ENCODE measurements around the gene TOP3B. TPM values are rescaled to one million over a fixed set of nuclear protein-coding genes. Genes with fewer than 3 reads are reported as not detected.

The TOP3B gene
- total RNA-seq, 1 experiment from 2014 or later: 42.4 TPM

DNA sequence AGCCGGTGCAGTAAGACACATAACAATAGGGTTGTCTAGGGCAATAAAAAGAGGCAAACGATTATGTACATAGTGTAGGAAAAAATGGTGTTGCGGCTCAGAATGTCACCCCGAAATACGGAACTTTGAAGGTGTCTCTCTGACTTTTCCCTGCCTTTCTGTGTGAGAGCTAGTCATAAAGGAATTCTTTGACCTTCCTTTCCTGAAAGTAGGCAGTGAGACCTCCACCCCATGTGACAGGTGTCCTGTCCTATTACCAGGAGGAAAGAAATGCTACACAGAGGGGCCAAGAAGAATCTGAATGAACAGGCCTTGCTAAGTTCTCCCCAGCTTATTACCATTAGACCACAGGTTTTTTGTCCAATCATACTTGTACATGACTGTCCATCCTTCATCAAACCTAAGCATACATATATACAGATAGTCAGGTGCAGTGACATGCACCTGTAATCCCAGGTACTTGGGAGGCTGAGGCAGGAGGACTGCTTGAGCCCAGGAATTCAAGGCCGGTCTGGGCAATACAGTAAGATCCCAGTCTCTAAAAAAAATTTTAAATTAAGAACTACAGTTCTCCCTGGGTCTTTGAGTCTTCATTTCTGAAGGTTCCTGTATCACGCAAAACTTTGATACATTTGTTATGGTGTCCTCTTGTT, 16.1 kb upstream of the TOP3B start:
- H2AFZ ChIP-seq (ENCODE audit: low read length): no peak overlapping the region
- no peaks in the 10 kb centered on the region for H4K20me1 ChIP-seq (ENCODE audit: low read length)
- no peaks in the 10 kb centered on the region for H3K9me2 ChIP-seq (replicated peaks; ENCODE audit: low read length)
- H3K79me2 ChIP-seq (ENCODE audit: low read length): no peaks in the 10 kb centered on the region
- intact Hi-C loops (cut with micrococcal nuclease): no loop called here
- H3K36me3 ChIP-seq (ENCODE audit: low read depth, low read length): no peaks in the 10 kb centered on the region
- H3K4me1 ChIP-seq (ENCODE audit: insufficient read depth, low read length): no peaks in the 10 kb centered on the region
- no peak overlapping the region for H3K9ac ChIP-seq (ENCODE audit: low read length)
- POLR2A ChIA-PET (ENCODE audit: unreplicated experiment): no interaction called here
- H3K4me2 ChIP-seq (ENCODE audit: low read length): no peak overlapping the region
- ATAC-seq (no peak), DNase-seq (no peak)
- H3K9me3 ChIP-seq (ENCODE audit: low read length): no peaks in the 10 kb centered on the region
- H3F3A ChIP-seq (ENCODE audit: low read length, unreplicated experiment): no peaks in the 10 kb centered on the region
- H3K27me3 ChIP-seq (ENCODE audit: low read length): peaks cover 37% of the 10 kb centered on the region
- BruUV-seq (replicated peaks): no TSS peak
- H3K4me3 ChIP-seq (ENCODE audit: low read length): no peak overlapping the region
- TF ChIP-seq, protein P1, sequence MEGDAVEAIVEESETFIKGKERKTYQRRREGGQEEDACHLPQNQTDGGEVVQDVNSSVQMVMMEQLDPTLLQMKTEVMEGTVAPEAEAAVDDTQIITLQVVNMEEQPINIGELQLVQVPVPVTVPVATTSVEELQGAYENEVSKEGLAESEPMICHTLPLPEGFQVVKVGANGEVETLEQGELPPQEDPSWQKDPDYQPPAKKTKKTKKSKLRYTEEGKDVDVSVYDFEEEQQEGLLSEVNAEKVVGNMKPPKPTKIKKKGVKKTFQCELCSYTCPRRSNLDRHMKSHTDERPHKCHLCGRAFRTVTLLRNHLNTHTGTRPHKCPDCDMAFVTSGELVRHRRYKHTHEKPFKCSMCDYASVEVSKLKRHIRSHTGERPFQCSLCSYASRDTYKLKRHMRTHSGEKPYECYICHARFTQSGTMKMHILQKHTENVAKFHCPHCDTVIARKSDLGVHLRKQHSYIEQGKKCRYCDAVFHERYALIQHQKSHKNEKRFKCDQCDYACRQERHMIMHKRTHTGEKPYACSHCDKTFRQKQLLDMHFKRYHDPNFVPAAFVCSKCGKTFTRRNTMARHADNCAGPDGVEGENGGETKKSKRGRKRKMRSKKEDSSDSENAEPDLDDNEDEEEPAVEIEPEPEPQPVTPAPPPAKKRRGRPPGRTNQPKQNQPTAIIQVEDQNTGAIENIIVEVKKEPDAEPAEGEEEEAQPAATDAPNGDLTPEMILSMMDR (conservative IDR thresholded peaks at IDR 0.05; ENCODE audit: low read depth, low read length): no peak
- TF ChIP-seq EZH2phosphoT487 (IDR thresholded peaks at IDR 0.05; ENCODE audit: borderline replicate concordance, low read length): no peak
- TF ChIP-seq EZH2 (IDR thresholded peaks at IDR 0.05; ENCODE audit: low read length, unreplicated experiment): no peak
- no peak overlapping the region for H3K27ac ChIP-seq (ENCODE audit: low read length)
- CTCF ChIA-PET: no interaction called here

DNA sequence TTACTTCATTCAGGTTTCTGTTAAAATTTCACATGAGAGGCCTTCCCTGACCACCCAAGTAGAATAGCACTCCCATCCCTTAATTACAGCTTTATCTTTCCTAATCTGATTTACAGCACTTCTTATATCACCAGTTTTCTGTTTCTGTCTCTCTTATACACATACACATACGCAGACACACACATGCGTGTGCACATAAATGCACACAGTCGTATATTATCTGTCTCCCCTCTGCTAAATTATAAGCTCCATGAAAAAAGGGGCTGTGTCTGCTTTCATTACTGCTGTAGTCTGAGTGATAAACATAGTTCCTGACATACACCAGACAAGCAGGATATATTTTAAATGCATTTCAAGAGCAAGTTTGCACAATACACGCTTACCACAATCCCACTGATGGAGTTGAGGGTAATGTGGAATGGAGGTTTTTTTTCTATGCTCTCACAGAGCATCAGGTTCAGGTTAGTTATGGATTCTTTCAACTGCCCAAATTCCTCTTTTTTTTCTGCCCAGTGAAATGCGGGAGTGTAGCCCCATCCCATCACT, 13.7 kb upstream of the TOP3B start:
- Histone ChIP-seq H3K9me2 (replicated peaks; ENCODE audit: low read length) (no peaks in the 10 kb centered on the region), H2AFZ (ENCODE audit: low read length) (no peak overlapping the region), H4K20me1 (ENCODE audit: low read length) (no peaks in the 10 kb centered on the region), H3K9me3 (ENCODE audit: low read length) (no peaks in the 10 kb centered on the region), H3F3A (ENCODE audit: low read length, unreplicated experiment) (no peaks in the 10 kb centered on the region), H3K4me1 (ENCODE audit: insufficient read depth, low read length) (no peaks in the 10 kb centered on the region), H3K9ac (ENCODE audit: low read length) (no peak overlapping the region), H3K4me3 (ENCODE audit: low read length) (no peak overlapping the region), H3K27me3 (ENCODE audit: low read length) (peaks cover 25% of the 10 kb centered on the region), H3K4me2 (ENCODE audit: low read length) (no peak overlapping the region), H3K36me3 (ENCODE audit: low read depth, low read length) (no peaks in the 10 kb centered on the region), H3K27ac (ENCODE audit: low read length) (no peak overlapping the region), H3K79me2 (ENCODE audit: low read length) (no peaks in the 10 kb centered on the region)
- no TSS peak for BruUV-seq (replicated peaks)
- intact Hi-C loops (cut with micrococcal nuclease): no loop called here
- TF ChIP-seq EZH2 (IDR thresholded peaks at IDR 0.05; ENCODE audit: low read length, unreplicated experiment): no peak
- TF ChIP-seq EZH2phosphoT487 (IDR thresholded peaks at IDR 0.05; ENCODE audit: borderline replicate concordance, low read length): no peak
- TF ChIP-seq, protein P1 (conservative IDR thresholded peaks at IDR 0.05; ENCODE audit: low read depth, low read length): no peak
- ChIA-PET CTCF (no interaction called here), POLR2A (ENCODE audit: unreplicated experiment) (no interaction called here)
- ATAC-seq (no peak), DNase-seq (no peak)

DNA sequence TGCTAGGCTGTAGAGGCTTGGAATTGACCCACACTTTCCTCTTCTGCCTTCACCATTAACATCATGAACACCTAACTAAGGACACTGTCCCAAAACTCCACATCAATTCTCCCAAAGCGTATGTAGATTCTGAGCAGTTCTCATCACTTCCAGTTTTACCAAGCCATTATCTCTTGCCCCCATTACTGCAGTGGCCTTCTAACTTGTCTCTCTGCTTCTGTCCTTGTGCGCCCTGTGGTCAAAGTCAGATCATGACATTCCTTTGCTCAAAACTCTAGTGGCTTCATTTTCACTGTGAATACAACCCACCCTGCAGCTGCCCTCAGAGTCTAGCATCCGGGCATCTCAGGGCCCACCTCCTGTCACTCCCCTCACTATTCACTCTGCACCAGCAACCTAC, 13.1 kb upstream of the TOP3B start:
- ChIA-PET CTCF (no interaction called here), POLR2A (ENCODE audit: unreplicated experiment) (no interaction called here)
- H3K27ac ChIP-seq (ENCODE audit: low read length): no peak overlapping the region
- no peak overlapping the region for H3K4me3 ChIP-seq (ENCODE audit: low read length)
- no peaks in the 10 kb centered on the region for H3K9me3 ChIP-seq (ENCODE audit: low read length)
- no peak overlapping the region for H3K4me2 ChIP-seq (ENCODE audit: low read length)
- no peak for TF ChIP-seq EZH2 (IDR thresholded peaks at IDR 0.05; ENCODE audit: low read length, unreplicated experiment)
- TF ChIP-seq EZH2phosphoT487 (IDR thresholded peaks at IDR 0.05; ENCODE audit: borderline replicate concordance, low read length): no peak
- H4K20me1 ChIP-seq (ENCODE audit: low read length): no peaks in the 10 kb centered on the region
- BruUV-seq (replicated peaks): no TSS peak
- H3K27me3 ChIP-seq (ENCODE audit: low read length): peaks cover 19% of the 10 kb centered on the region
- intact Hi-C loops (cut with micrococcal nuclease): no loop called here
- H3K36me3 ChIP-seq (ENCODE audit: low read depth, low read length): no peaks in the 10 kb centered on the region
- H3K9me2 ChIP-seq (replicated peaks; ENCODE audit: low read length): no peaks in the 10 kb centered on the region
- no peak for DNase-seq
- H3K4me1 ChIP-seq (ENCODE audit: insufficient read depth, low read length): no peaks in the 10 kb centered on the region
- no peaks in the 10 kb centered on the region for H3F3A ChIP-seq (ENCODE audit: low read length, unreplicated experiment)
- no peaks in the 10 kb centered on the region for H3K79me2 ChIP-seq (ENCODE audit: low read length)
- no peak for ATAC-seq
- H3K9ac ChIP-seq (ENCODE audit: low read length): no peak overlapping the region
- no peak overlapping the region for H2AFZ ChIP-seq (ENCODE audit: low read length)

Measured in PC-3 (cell line).